Muscle of arm (tissue), 12 donors: Measurements from ENCODE around the gene MCM3AP. TPM values are rescaled to one million over a fixed set of nuclear protein-coding genes. Genes with fewer than 3 reads are reported as not detected.
"Not testable (repeated sequence)": the region's sequence is repeated elsewhere in the genome, so short reads cannot be mapped to it uniquely, and the experiment has no call there.

Source experiments
- DNase-seq: peaks from one replicate; pipeline ENCODE4 v3.0.0-alpha.2; 2013
- polyA plus RNA-seq, 12 donors: library from polyadenylated mRNA; unstranded; fragments of 120-200 nt; gene quantifications; one replicate each; pipeline ENCODE4 v1.2.1, GENCODE V29; 2013; ENCODE audit not compliant: insufficient read length in 12 of 12

MCM3AP gene
- polyA plus RNA-seq, 12 donors, result 51.5 to 81.8 (median 55.6) TPM; not detected in 1

DNA sequence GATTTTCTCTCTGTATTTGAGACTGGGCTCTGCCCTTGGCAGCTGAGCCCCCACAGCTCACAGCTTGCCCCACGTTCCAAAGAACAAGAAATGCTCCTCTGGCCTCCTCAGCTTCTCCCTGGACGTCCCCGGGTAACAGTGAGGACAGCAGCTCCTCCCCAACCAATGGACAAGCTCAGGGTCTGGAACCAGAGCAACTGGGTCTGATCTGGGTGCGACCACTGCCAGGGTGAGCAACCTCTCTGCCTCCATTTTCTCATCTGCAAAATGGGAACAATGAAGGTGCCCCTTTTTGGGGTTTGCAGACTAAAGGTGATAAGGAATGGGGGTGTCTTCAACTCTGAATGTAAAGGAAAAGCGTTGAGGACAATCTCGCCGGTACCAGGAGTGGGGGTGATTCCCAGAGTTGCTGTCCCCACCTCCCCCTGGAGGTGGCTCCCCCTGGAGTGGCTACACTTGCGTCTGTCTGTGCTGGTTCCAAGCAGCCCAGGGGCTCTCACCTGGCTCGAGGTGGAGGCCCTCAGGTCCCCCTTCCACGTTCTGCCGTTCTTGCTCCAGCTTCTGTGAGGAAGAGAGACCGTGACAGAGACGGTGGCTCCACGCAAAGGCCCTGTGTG lies 31.4 kb upstream of the MCM3AP start:
- DNase-seq, result no peak

GRCh38 chr21:46314441-46315020 lies 29.1 kb upstream of the MCM3AP start:
- DNase-seq, result no peak

DNA sequence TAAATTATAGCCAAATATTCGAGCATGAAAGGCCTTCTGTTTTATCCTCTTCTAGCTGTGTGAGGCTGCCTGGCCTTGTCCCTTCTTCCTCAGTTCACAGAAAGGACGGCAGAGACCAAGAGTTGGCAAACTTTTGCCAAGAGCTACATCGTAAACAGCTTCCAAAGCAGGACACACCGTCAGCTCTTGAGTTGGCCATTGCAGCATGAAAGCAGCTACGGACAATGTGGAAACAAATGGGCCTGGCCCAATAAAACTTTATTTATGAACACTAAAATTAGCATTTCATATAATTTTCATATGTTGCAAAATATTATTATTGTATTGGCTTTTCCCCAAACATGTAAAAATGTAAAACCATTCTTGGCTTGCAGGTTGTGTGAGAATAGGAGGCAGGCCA lies 27.5 kb upstream of the MCM3AP start:
- no peak for DNase-seq

GRCh38 chr21:46311568-46311967 lies 26.2 kb upstream of the MCM3AP start:
- no peak for DNase-seq

GRCh38 chr21:46310260-46310659 lies 24.8 kb upstream of the MCM3AP start:
- DNase-seq, result not testable (repeated sequence)

GRCh38 chr21:46308431-46308830 lies 23.0 kb upstream of the MCM3AP start:
- DNase-seq, result no peak

- no peak for DNase-seq
Observed at GRCh38 chr21:46307625-46308024, 22.2 kb upstream of the MCM3AP start.

DNA sequence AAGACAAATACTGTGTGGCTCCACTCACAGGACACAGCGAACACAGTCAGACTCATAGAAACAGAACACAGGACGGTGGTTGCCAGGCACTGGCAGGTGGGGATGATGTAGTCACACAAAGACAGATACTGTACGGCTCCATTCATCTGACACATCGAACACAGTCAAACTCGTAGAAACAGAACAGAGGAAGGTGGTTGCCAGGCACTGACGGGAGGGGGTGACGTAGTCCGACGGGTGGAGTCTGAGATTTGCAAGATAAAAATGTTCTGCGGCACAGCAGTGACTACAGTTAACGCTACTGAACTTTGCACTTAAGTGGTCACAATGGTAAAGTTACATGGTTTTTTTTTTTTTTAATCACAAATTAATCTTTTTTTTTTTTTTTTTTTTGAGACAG lies 19.5 kb upstream of the MCM3AP start:
- DNase-seq, result no peak

- DNase-seq, result no peak
Observed at GRCh38 chr21:46304437-46304836, 19.0 kb upstream of the MCM3AP start.

DNA sequence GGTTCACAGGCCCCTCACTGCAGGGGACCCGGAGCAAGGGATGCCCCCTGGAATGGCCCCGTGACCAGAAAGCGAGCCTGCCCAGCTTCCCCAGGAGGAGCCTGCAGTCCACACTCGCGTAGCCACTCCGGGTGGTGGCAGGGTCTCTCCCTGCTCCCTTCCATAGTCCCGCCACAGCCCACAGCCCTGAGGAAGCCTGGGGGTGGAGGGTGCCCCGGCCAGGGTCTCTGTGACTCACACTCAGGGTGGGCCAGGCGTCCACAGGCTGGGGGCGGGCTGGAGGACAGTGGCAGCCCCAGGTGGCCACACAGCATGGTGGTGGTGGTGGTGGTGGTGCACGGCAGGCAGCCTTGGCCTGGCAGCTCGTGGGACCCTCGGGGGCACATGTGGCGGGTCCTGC lies 16.3 kb upstream of the MCM3AP start:
- no peak for DNase-seq

DNA sequence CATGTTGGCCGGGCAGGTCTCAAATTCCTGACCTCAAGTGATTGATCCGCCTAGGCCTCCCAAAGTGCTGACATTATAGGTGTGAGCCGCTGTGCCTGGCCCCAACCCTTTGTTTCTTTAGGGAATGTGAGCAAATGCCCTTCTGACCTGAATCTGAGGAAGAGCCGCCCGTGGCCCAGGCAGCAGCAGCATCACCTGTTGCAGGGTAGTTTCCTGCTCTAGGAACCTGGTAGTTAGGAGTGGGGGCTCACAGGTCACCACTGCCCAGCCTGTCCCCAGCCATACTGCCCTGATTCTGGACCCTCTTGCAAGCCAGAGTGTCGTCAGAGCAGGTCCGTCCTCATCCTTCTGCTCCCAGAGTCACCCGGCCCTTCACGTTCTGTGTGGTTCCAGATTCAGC lies 13.8 kb upstream of the MCM3AP start:
- no peak for DNase-seq

DNA sequence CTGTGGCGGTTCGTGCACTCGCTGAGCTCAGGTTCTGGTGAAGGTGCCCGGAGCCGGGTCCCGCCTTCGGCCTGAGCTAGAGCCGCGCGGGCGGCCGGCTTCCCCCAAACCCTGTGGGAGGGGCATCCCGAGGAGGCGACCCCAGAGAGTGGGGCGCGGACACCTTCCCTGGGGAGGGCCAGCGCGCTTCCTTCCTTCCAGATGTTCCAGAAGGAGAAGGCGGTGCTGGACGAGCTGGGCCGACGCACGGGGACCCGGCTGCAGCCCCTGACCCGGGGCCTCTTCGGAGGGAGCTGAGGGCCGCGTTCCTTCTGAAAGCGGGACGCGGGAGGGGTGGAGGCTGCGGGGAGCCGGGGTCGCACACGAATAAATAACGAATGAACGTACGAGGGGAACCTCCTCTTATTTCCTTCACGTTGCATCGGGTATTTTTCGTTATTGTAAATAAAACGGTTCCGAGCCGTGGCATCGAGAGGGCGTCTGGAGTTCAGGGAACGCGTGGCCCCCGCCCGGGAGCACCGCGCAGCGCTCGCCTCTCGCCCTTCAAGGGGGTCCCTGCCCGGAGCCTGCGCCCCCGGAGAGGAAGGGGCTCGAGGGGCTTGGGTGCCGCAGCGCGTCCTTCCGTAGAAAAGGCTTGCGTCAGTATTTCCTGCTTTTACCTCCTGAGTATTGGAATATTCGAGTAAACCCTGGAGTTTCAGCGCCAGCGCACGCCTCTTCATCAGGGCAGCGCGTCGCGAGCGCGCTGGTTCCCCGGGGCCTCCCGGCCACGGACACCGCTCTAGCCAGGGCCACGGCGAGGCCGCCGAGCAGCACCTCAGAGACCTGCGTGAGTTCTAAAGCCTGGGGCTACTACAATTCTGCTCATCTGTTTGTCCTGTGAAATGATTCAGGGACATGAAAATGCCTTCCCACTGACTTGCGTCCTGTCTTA lies 12.2 kb upstream of the MCM3AP start:
- DNase-seq, result peak; percentile 60

GRCh38 chr21:46295996-46296752 lies 10.8 kb upstream of the MCM3AP start:
- DNase-seq, result peak; percentile 93

DNA sequence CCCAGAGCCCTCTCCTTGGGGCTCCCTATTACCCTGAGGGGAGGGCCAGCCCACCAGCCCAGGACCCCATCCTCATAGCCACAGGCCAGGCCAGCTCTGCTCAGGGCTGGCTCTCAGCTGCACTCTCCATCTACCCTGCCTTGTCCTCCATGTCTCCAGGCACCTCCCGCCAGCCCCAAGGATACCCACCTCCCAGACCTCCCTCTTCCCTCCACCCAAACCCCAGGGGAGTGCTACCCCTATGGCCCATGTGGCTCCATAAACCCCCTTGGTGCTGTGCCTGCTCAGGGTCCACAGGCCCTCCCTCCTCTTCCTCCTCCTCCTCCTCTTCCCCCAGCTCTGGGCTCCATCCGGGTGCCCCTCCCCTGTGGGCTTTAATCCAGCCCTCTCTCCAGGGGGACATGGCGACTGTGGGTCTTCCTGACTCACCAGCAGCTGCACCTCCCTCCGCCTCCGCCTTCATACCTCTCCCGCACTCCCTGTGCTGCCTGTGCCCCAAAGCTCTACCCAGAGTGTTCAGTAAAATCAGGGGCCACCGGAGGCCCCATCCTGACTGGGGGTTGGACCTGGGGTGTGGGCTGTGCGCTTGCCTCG lies 9.9 kb upstream of the MCM3AP start:
- no peak for DNase-seq

GRCh38 chr21:46294647-46295176 lies 9.3 kb upstream of the MCM3AP start:
- no peak for DNase-seq

DNA sequence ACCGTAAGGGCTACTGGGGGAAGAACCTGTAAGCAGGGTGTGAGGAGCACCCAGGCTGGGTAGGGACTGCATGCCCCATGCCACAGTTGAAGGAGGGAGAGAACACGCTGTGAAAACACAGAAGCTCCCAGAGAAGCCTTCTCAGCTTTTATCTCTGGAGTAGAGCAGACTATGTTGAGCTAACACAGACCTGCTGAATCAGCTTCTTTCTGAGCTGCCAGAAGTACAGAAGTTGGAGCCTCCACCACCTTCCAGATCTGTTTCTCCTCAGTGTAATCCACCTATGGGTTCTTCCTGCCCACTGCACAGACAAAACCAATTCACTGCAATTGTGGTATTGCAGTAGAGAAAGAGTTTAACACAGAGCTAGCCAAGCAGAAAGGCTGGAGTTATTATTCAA lies 6.2 kb upstream of the MCM3AP start:
- DNase-seq, result no peak

GRCh38 chr21:46289655-46290179 lies 4.3 kb upstream of the MCM3AP start:
- DNase-seq, result no peak

DNA sequence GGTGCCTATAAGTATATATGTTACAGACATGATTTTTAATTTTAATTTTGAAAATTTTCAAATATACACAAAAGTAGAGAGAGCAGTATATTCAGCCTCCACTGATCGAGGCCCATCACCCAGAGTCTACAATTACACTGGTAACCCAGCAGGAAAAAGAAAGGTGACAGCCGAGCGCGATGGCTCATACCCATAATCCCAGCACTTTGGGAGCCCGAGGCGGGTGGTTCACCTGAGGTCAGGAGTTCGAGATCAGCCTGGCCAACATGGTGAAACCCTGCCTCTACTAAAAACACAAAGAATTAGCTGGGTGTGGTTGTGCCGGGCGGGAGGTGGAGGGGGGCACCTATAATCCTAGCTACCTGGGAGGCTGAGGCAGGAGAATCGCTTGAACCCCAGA lies 2.1 kb upstream of the MCM3AP start:
- DNase-seq, result no peak

DNA sequence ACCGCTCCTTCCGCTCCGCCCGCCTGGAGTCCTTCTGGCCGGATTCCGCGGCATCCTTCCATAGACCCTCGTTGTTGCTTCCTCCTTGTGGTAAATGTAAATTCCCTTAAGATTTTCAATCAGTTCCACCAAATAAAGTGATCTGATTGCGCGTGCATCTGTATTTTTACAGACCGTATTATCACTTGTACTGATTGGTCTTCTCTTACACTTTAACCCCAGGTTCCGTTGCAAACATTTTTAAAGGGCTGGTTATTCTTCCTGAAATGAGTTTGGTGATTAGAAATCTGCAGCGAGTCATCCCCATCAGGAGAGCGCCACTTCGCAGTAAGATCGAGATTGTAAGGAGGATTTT lies 1.2 kb upstream of the MCM3AP start:
- no peak for DNase-seq

- peak; percentile 92 for DNase-seq
Observed at GRCh38 chr21:46285761-46286647, 593 bp upstream of the MCM3AP start, which contains the start of gene YBEY. TSS of gene YBEY (plus strand) at chr21:46286342. CDS start at chr21:46286914, 572 bp downstream.
